GM12864 (cell line): ENCODE data around the gene ZNF597.
"Not testable (repeated sequence)": the region's sequence is repeated elsewhere in the genome, so short reads cannot be mapped to it uniquely, and the experiment has no call there.

Experiments used
- DNase-seq: peaks from one replicate; pipeline ENCODE4 v3.0.0-alpha.2; 2011; ENCODE audit warnings: low read depth
- H3K4me3 ChIP-seq: 2 replicates; pipeline ENCODE4 v1.5.1; 2011; ENCODE audit warnings: mild to moderate bottlenecking, low read depth, low read length, control low read depth
- CTCF ChIP-seq: IDR thresholded peaks from 2 replicates; pipeline ENCODE4 v1.5.1; 2011; ENCODE audit warnings: low read depth, mild to moderate bottlenecking, moderate library complexity, low read length, control low read depth, inconsistent platforms; ENCODE audit errors: missing control alignments

Gene ZNF597

DNA sequence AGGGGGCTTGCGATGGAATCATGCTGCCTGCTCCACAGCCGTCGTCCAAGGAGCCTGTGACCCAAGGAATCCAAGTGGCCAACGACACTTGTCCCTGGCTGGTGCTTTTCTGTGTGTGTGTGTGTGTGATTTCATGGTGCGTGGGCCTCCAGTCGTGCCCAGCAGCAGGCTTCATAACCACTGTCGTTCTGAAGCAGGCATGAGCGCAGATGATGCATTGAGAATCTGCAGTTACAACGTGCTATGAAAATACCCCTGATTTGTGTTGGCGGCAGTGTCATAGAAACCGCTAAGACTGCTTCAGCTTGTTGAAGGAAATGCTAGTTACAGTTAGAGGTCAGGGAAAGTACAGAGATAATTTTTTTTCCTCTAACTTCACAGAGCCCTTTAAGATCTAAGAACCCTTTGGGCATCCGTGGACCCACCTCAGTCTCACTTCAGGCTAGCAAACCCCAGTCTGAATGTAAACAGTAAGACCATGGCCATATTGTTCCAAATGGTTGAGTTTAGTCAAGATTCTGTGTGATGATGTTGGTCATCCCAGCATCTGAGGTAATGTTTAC is 36.4 kb upstream of the ZNF597 start:
- H3K4me3 ChIP-seq, result no peak overlapping the region
- no peak for DNase-seq
- no peak for TF ChIP-seq CTCF

- no peak for TF ChIP-seq CTCF
- no peak for DNase-seq
- H3K4me3 ChIP-seq, result no peak overlapping the region
These were observed 35.1 kb upstream of the ZNF597 start for GRCh38 chr16:3478242-3478925.

GRCh38 chr16:3476409-3476808 is 33.1 kb upstream of the ZNF597 start:
- H3K4me3 ChIP-seq, result no peak overlapping the region
- DNase-seq, result no peak
- TF ChIP-seq CTCF, result no peak

- H3K4me3 ChIP-seq, result no peak overlapping the region
- DNase-seq, result no peak
- no peak for TF ChIP-seq CTCF
These were observed 32.5 kb upstream of the ZNF597 start for GRCh38 chr16:3475604-3476375.

DNA sequence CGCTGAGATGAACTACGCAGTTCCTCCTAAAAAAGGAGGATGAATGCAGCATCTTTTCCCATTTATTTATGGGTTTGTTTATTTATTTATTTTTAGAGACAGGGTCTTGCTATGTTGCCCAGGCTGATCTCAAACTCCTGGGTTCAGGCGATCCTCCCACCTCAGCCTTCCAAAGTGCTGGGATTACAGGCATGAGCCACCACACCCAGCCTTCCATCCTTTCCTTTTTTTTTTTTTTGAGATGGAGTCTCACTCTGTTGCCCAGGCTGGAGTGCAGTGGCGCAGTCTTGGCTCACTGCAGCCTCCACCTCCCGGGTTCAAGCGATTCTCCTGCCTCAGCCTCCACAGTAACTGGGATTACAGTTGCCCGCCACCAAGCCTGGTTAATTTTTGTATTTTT is 31.6 kb upstream of the ZNF597 start:
- not testable (repeated sequence) for H3K4me3 ChIP-seq, DNase-seq

DNA sequence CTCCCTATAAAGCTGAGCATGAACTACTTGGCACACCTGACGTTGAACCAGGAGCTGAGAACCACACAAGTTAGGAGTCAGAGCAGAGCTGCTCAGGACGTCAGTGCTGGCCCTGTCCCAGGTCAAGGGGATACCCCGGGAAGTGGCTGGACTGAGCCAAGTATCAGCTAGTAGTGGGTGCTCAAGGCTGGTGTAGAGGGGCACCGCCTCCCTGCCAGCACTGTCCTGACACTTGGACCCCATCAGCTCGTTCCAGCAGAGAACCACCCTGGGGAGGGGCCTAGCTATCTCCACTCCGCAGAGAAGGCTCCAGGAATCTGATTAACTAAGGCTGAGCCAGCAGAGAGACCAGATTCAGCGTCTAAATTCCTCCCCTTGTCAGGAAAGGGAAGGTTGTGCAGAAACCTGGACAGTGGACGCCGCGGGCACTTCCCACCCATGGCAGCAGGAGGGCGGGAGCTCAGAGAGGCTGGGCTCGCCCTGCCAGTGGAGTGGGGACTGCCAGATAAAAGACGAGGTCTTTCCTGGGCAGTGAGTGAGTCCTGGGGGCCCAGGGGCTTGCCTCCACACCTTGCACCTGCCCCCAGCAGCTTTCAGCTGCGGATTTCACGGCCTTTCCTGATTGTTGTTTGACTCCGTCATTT is 31.0 kb upstream of the ZNF597 start:
- TF ChIP-seq CTCF, result no peak
- H3K4me3 ChIP-seq, result no peak overlapping the region
- no peak for DNase-seq

GRCh38 chr16:3473596-3473943 is 30.3 kb upstream of the ZNF597 start:
- not testable (repeated sequence) for H3K4me3 ChIP-seq

More at GRCh38 chr16:3473596-3473943, 30.3 kb upstream of the ZNF597 start:
- DNase-seq, result not testable (repeated sequence)
